ENCODE data around the gene POU6F1. TPM values are rescaled to one million over a fixed set of nuclear protein-coding genes. Genes with fewer than 3 reads are reported as not detected.

The POU6F1 gene
- total and polyA plus RNA-seq, 10 of the 15 experiments (the other 5 are each of a cell fraction or from before 2014, with no cell fraction given), result 0.26 to 4.2 (median 1.2) TPM

GRCh38 chr12:51200156-51200555 is 17.7 kb downstream of the POU6F1 start:
- Histone ChIP-seq H3K9ac (ENCODE audit: control insufficient read depth, insufficient read depth, low read length) (no peak overlapping the region), H3K9me3 (replicated peaks; ENCODE audit: control insufficient read depth, insufficient read depth, low read length) (no peaks in the 10 kb centered on the region), H3K27me3 (replicated peaks in 1 of 2; ENCODE audit: control insufficient read depth in 2 of 2, insufficient read depth in 2 of 2, low read length in 1 of 2) (no peaks in the 10 kb centered on the region), H3K4me1 (ENCODE audit: control insufficient read depth, insufficient read depth, low read length) (no peaks in the 10 kb centered on the region; the same call in 1 of the 2 replicates), H3K27ac (ENCODE audit: control insufficient read depth, insufficient read depth) (no peak overlapping the region), H3K4me2 (ENCODE audit: control insufficient read depth, insufficient read depth) (no peak overlapping the region), H3K79me2 (ENCODE audit: control insufficient read depth, insufficient read depth, low read length) (no peaks in the 10 kb centered on the region), H4K20me1 (ENCODE audit: control insufficient read depth, insufficient read depth) (no peaks in the 10 kb centered on the region), H3K36me3 (ENCODE audit: control insufficient read depth in 2 of 2, insufficient read depth in 2 of 2, low read length in 1 of 2) (no peaks in the 10 kb centered on the region), H3K4me3 (no peak overlapping the region), H2AFZ (ENCODE audit: control insufficient read depth, low read depth, low read length) (no peak overlapping the region)
- ChIA-PET SMC1A (ENCODE audit: uncharacterized antibody, unreplicated experiment) (no interaction called here), POLR2A (no interaction called here), CTCF (interaction anchor here (0.7 kb wide), 1 partner anchor 11 kb away, joined by 3 read pairs; no protein-coding TSS in a partner anchor), RAD21 (ENCODE audit: unreplicated experiment) (no interaction called here)
- intact Hi-C loops (cut with micrococcal nuclease; ENCODE audit: unreplicated experiment) (no loop called here), in situ Hi-C loops (cut with MboI) (no loop called here)
- ATAC-seq, result no peak
- WGBS (ENCODE audit: insufficient coverage, insufficient replicate concordance, low lambda C conversion rate, missing lambda C conversion rate), result 60% methylated on average over 7 of the region's 7 CpGs
- no peak for FAIRE-seq
- no peak for TF ChIP-seq BCL11A (IDR thresholded peaks at IDR 0.05; ENCODE audit: low read depth, low read length)
- TF ChIP-seq GATAD2B (conservative IDR thresholded peaks at IDR 0.05; ENCODE audit: low read depth), result no peak
- no peak for TF ChIP-seq HDAC6 (IDR thresholded peaks at IDR 0.05; ENCODE audit: unreplicated experiment)
- no peak for TF ChIP-seq CHD4 (IDR thresholded peaks at IDR 0.05)
- TF ChIP-seq EZH2 (IDR thresholded peaks at IDR 0.05; ENCODE audit: borderline replicate concordance, control insufficient read depth, low read depth, low read length), result no peak
- TF ChIP-seq PBX3 (IDR thresholded peaks at IDR 0.05; ENCODE audit: insufficient replicate concordance, low read depth, low read length), result no peak
- TF ChIP-seq SREBF2 (IDR thresholded peaks at IDR 0.05; ENCODE audit: low read length), result no peak
- TF ChIP-seq TCF7 (IDR thresholded peaks at IDR 0.05; ENCODE audit: borderline replicate concordance), result no peak
- no peak for TF ChIP-seq KAT2A (conservative IDR thresholded peaks at IDR 0.05; ENCODE audit: control insufficient read depth, low read depth, low read length)
- TF ChIP-seq LARP7 (IDR thresholded peaks at IDR 0.05), result no peak
- TF ChIP-seq CEBPZ (IDR thresholded peaks at IDR 0.05; ENCODE audit: low read depth, low read length), result no peak
- TF ChIP-seq HDGF (IDR thresholded peaks at IDR 0.05), result no peak
- DNase-seq (ENCODE audit: low read depth, low spot score), result no peak
- no TSS peak for BruUV-seq (replicated peaks)
